IMR-90 (cell line): ENCODE measurements around the gene RHOBTB3. TPM values are rescaled to one million over a fixed set of nuclear protein-coding genes. Genes with fewer than 3 reads are reported as not detected.

Experiments used
- ATAC-seq: fragments of 200-7000 bp; cut with Tn5 transposase; 2 replicates; pipeline ENCODE4 v1.9.1; 2020; ENCODE audit warnings: low read depth, mild to moderate bottlenecking, moderate library complexity
- BruUV-seq: library from RNA; stranded (reverse); fragments of 400-500 nt; replicated peaks from 2 replicates; lab custom pipeline; 2021; lab: Mats Ljungman, UMichigan
- CTCF ChIA-PET: fragments of 300-600 bp; formaldehyde crosslinking; extraction: SDS; loops from one replicate; lab custom pipeline; 2021; ENCODE audit warnings: antibody characterized with exemption; lab: Yijun Ruan, JAX
- POLR2A ChIA-PET: fragments of 300-600 bp; sonication (Branson Sonifier 250); formaldehyde crosslinking; loops from one replicate; lab custom pipeline; 2022; ENCODE audit warnings: antibody characterized with exemption; ENCODE audit not compliant: unreplicated experiment; lab: Charles Lee
- DNase-seq: peaks from one replicate; pipeline ENCODE4 v3.0.0; 2013
- H2AFZ ChIP-seq: replicated peaks from 2 replicates; pipeline ENCODE3; 2013; ENCODE audit warnings: low read length, mild to moderate bottlenecking; ENCODE audit not compliant: poor library complexity
- H2AK5ac ChIP-seq: 2 replicates; pipeline ENCODE4 v1.6.1; 2013; ENCODE audit warnings: low read depth, low read length, inconsistent platforms
- H2AK9ac ChIP-seq: replicated peaks from 2 replicates; pipeline ENCODE3; 2013; ENCODE audit warnings: mild to moderate bottlenecking, low read depth, low read length, moderate library complexity; ENCODE audit not compliant: poor library complexity
- H2BK120ac ChIP-seq: 2 replicates; pipeline ENCODE4 v1.6.1; 2013; ENCODE audit warnings: low read depth, low read length, inconsistent platforms
- H2BK15ac ChIP-seq: 3 replicates; pipeline ENCODE4 v1.6.1; 2013; ENCODE audit warnings: low read depth, low read length, inconsistent platforms
- H2BK20ac ChIP-seq: 2 replicates; pipeline ENCODE4 v1.6.1; 2013; ENCODE audit warnings: low read depth, mild to moderate bottlenecking, inconsistent platforms, low read length, moderate library complexity
- H2BK5ac ChIP-seq: 2 replicates; pipeline ENCODE4 v1.6.1; 2013; ENCODE audit warnings: mild to moderate bottlenecking, low read depth, low read length, inconsistent platforms; ENCODE audit not compliant: poor library complexity, severe bottlenecking
- H3K14ac ChIP-seq: replicated peaks from 2 replicates; pipeline ENCODE4 v1.6.1; 2013; ENCODE audit warnings: low read depth, low read length, inconsistent platforms
- H3K18ac ChIP-seq: 2 replicates; pipeline ENCODE4 v1.6.1; 2013; ENCODE audit warnings: low read depth, low read length, control low read depth
- H3K23ac ChIP-seq: 2 replicates; pipeline ENCODE4 v1.6.1; 2013; ENCODE audit warnings: low read depth, low read length, inconsistent platforms
- H3K27ac ChIP-seq: 2 replicates; pipeline ENCODE4 v1.5.1; 2013; ENCODE audit warnings: mild to moderate bottlenecking, control low read depth, low read length; ENCODE audit not compliant: insufficient read depth
- H3K27me3 ChIP-seq: 2 replicates; pipeline ENCODE4 v1.6.1; 2013; ENCODE audit warnings: low read length; ENCODE audit not compliant: control insufficient read depth, insufficient read depth
- H3K36me3 ChIP-seq: 2 replicates; pipeline ENCODE4 v1.6.1; 2013; ENCODE audit warnings: low read length, mixed read lengths; ENCODE audit not compliant: control insufficient read depth, insufficient read depth
- H3K4ac ChIP-seq: 2 replicates; pipeline ENCODE4 v1.6.1; 2013; ENCODE audit warnings: low read depth, low read length, inconsistent platforms
- H3K4me1 ChIP-seq: 2 replicates; pipeline ENCODE4 v1.6.1; 2013; ENCODE audit warnings: low read length, mixed read lengths; ENCODE audit not compliant: control insufficient read depth, insufficient read depth
- H3K4me2 ChIP-seq: 2 replicates; pipeline ENCODE4 v1.6.1; 2013; ENCODE audit warnings: low read depth, mild to moderate bottlenecking, control low read depth, low read length, moderate library complexity
- H3K4me3 ChIP-seq: 2 replicates; pipeline ENCODE4 v1.5.1; 2013; ENCODE audit warnings: low read depth, mild to moderate bottlenecking, control low read depth, low read length, moderate library complexity; ENCODE audit not compliant: insufficient read depth
- H3K56ac ChIP-seq: 2 replicates; pipeline ENCODE4 v1.6.1; 2013; ENCODE audit warnings: low read length, inconsistent platforms; ENCODE audit not compliant: insufficient read depth; ENCODE audit errors: extremely low read depth
- H3K79me1 ChIP-seq, 2 experiments: 2 replicates each; pipeline ENCODE4 v1.6.1; 2013; ENCODE audit warnings: low read length in 2 of 2, inconsistent platforms in 1 of 2, low read depth in 1 of 2
- H3K9ac ChIP-seq: 2 replicates; pipeline ENCODE4 v1.6.1; 2013; ENCODE audit warnings: low read depth, low read length, control low read depth
- H3K9me1 ChIP-seq: 2 replicates; pipeline ENCODE4 v1.6.1; 2013; ENCODE audit warnings: low read length, inconsistent platforms; ENCODE audit not compliant: insufficient read depth
- H3K9me3 ChIP-seq: 2 replicates; pipeline ENCODE4 v1.6.1; 2013; ENCODE audit warnings: low read length; ENCODE audit not compliant: control insufficient read depth, insufficient read depth
- H4K20me1 ChIP-seq: 2 replicates; pipeline ENCODE4 v1.6.1; 2013; ENCODE audit warnings: low read length, inconsistent platforms; ENCODE audit not compliant: insufficient read depth
- H4K5ac ChIP-seq: 2 replicates; pipeline ENCODE4 v1.6.1; 2013; ENCODE audit warnings: mild to moderate bottlenecking, low read depth, low read length, control low read depth
- H4K8ac ChIP-seq, 2 experiments: 2 replicates each; pipeline ENCODE4 v1.6.1; 2013; ENCODE audit warnings: low read depth in 2 of 2, low read length in 2 of 2, control low read depth in 1 of 2, inconsistent platforms in 1 of 2
- H4K91ac ChIP-seq: 2 replicates; pipeline ENCODE4 v1.6.1; 2013; ENCODE audit warnings: low read depth, low read length, inconsistent platforms; ENCODE audit not compliant: insufficient read depth
- CEBPB ChIP-seq: IDR thresholded peaks from 2 replicates; pipeline ENCODE4 v1.6.1; 2012; ENCODE audit warnings: low read depth, low read length, improper control_type of control experiment
- FOS ChIP-seq: fragments of 150-350 bp; IDR thresholded peaks from 2 replicates; pipeline ENCODE4 v1.6.1; 2016; ENCODE audit warnings: low read depth, low read length
- MAFK ChIP-seq: IDR thresholded peaks from 2 replicates; pipeline ENCODE4 v1.6.1; 2012; ENCODE audit warnings: low read depth, low read length, improper control_type of control experiment
- WGBS, 2 experiments: methylation state at CpG; one replicate each; pipeline versions ENCODE4 v1.1.5 to v1.1.7; 2013; ENCODE audit warnings: missing lambda C conversion rate in 2 of 2; ENCODE audit not compliant: insufficient read length in 1 of 2; ENCODE audit errors: extremely low coverage in 2 of 2; 5-methylcytosine and 5-hydroxymethylcytosine counted together
- dilution Hi-C: fragments of 300-500 bp; cut with HindIII; formaldehyde crosslinking; loops from one replicate; pipeline ENCODE4 v1.14.3; 2018; ENCODE audit warnings: low sequenced_read_pairs; ENCODE audit not compliant: unreplicated experiment
- in situ Hi-C: fragments of 300-500 bp; cut with MboI; formaldehyde crosslinking; loops from 3 replicates; pipeline ENCODE4 v1.14.3; 2019; ENCODE audit warnings: low sequenced_read_pairs, inconsistent platforms, mixed read lengths
- intact Hi-C: fragments of 100-400 bp; cut with micrococcal nuclease; formaldehyde crosslinking; loops from 2 replicates; pipeline ENCODE4 v1.10.0; 2022
- polyA plus RNA-seq, 3 experiments: library from polyadenylated mRNA; depleted of rRNA; stranded (reverse); fragments of >200 nt; gene quantifications; 2 replicates each; pipeline ENCODE4 v1.2.3, GENCODE V29; 2012; ENCODE audit warnings: low replicate concordance in 1 of 3
- total RNA-seq: library from RNA; depleted of rRNA; stranded (reverse); fragments of >200 nt; gene quantifications from 2 replicates; pipeline ENCODE4 v1.2.3, GENCODE V29; 2012

The RHOBTB3 gene
- total and polyA plus RNA-seq, 2 of the 4 experiments (the other 2 are of a cell fraction), result 117 to 447 TPM

DNA sequence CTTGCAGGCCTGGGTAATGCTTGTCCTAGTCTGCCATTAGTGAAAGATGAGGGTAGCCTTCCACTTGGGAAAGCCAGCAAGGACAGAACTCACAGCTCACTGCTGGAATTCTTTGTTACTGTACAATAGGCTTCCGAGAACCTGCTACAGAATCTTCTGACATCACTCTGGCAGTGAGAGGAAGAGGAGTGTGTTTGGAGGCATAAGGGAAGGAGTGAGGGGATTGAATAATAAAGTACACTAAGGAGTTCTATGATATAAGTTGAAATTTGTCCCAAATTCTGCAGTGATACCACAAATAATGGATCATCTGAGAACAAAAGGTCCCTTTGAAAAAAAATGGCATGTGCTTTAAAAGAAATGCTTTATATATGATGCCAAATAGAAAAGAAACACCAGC lies 48.2 kb upstream of the RHOBTB3 start, which contains the start of gene SPATA9:
TSS of gene SPATA9 (minus strand) at position 101 of the 400 bp plus-strand sequence. CDS start 137 bp downstream, outside the sequence.
- TF ChIP-seq MAFK (no peak), FOS (no peak), CEBPB (no peak)
- Histone ChIP-seq H4K20me1 (no peaks in the 10 kb centered on the region), H2BK120ac (no peak within 1 kb of the TSS), H3K4me3 (no peak within 1 kb of the TSS), H4K5ac (no peak within 1 kb of the TSS), H3K9me3 (no peaks in the 10 kb centered on the region), H3K79me1 (no peaks in the 10 kb centered on the region), H4K8ac (no peak within 1 kb of the TSS), H3K4ac (no peak within 1 kb of the TSS), H3K9ac (no peak within 1 kb of the TSS), H2BK20ac (no peak within 1 kb of the TSS), H3K4me1 (no peaks in the 10 kb centered on the region), H3K14ac (no peak within 1 kb of the TSS), H2AK5ac (no peak within 1 kb of the TSS), H2AK9ac (no peak within 1 kb of the TSS), H3K23ac (no peak within 1 kb of the TSS), H3K27me3 (no peaks in the 10 kb centered on the region), H2BK15ac (no peak within 1 kb of the TSS), H4K91ac (no peak within 1 kb of the TSS), H2BK5ac (no peak within 1 kb of the TSS), H3K56ac (no peak within 1 kb of the TSS), H3K4me2 (no peak within 1 kb of the TSS), H2AFZ (no peak within 1 kb of the TSS), H3K27ac (no peak within 1 kb of the TSS), H3K36me3 (no peaks in the 10 kb centered on the region), H3K9me1 (no peaks in the 10 kb centered on the region), H3K18ac (no peak within 1 kb of the TSS)
- in situ Hi-C loops (no loop called here), intact Hi-C loops (no loop called here), dilution Hi-C loops (no loop called here)
- POLR2A ChIA-PET, result no interaction called here
- no TSS peak for BruUV-seq
- ATAC-seq (no peak), DNase-seq (no peak)
- CTCF ChIA-PET, result no interaction called here
- no CpG with 5 or more reads among the region's 1 CpG for WGBS, 2 experiments
